ENCODE measurements around the gene GYS1.
"Not testable (repeated sequence)": the region's sequence is repeated elsewhere in the genome, so short reads cannot be mapped to it uniquely, and the experiment has no call there.

Gene GYS1

GRCh38 chr19:48950830-48951519, 42.1 kb downstream of the GYS1 start:
- Mint-ChIP-seq H3K36me3 (peaks cover 3% of the 10 kb centered on the region), H3K27me3 (no peaks in the 10 kb centered on the region), H3K4me3 (no peak overlapping the region), H3K9me3 (peaks cover 3% of the 10 kb centered on the region), H3K4me1 (peaks cover 9% of the 10 kb centered on the region), H3K27ac (no peak overlapping the region)
- ATAC-seq: no peak

GRCh38 chr19:48950159-48950558, 43.0 kb downstream of the GYS1 start:
- H3K4me1 Mint-ChIP-seq: peaks cover 1% of the 10 kb centered on the region
- ATAC-seq: no peak
- H3K4me3 Mint-ChIP-seq: no peak overlapping the region
- H3K36me3 Mint-ChIP-seq: no peaks in the 10 kb centered on the region
- H3K27me3 Mint-ChIP-seq: no peaks in the 10 kb centered on the region
- H3K9me3 Mint-ChIP-seq: peaks cover 3% of the 10 kb centered on the region
- no peak overlapping the region for H3K27ac Mint-ChIP-seq

- H3K27ac Mint-ChIP-seq: no peak overlapping the region
- ATAC-seq: no peak
- H3K27me3 Mint-ChIP-seq: no peaks in the 10 kb centered on the region
- no peak overlapping the region for H3K4me3 Mint-ChIP-seq
- H3K9me3 Mint-ChIP-seq: peaks cover 3% of the 10 kb centered on the region
- H3K36me3 Mint-ChIP-seq: no peaks in the 10 kb centered on the region
- H3K4me1 Mint-ChIP-seq: no peaks in the 10 kb centered on the region
Observed at GRCh38 chr19:48947258-48947542, 45.9 kb downstream of the GYS1 start.

- H3K36me3 Mint-ChIP-seq: no peaks in the 10 kb centered on the region
- no peaks in the 10 kb centered on the region for H3K4me1 Mint-ChIP-seq
- H3K9me3 Mint-ChIP-seq: peaks cover 3% of the 10 kb centered on the region
- no peaks in the 10 kb centered on the region for H3K27me3 Mint-ChIP-seq
- no peak overlapping the region for H3K4me3 Mint-ChIP-seq
- H3K27ac Mint-ChIP-seq: no peak overlapping the region
- ATAC-seq: no peak
Observed at GRCh38 chr19:48946463-48947257, 46.4 kb downstream of the GYS1 start.

- Mint-ChIP-seq H3K36me3 (no peaks in the 10 kb centered on the region), H3K4me3 (no peak overlapping the region), H3K27ac (no peak overlapping the region), H3K9me3 (peaks cover 3% of the 10 kb centered on the region), H3K27me3 (no peaks in the 10 kb centered on the region), H3K4me1 (no peaks in the 10 kb centered on the region)
- no peak for ATAC-seq
Observed at GRCh38 chr19:48945817-48946216, 47.3 kb downstream of the GYS1 start.

GRCh38 chr19:48945415-48945814, 47.7 kb downstream of the GYS1 start:
- no peak for ATAC-seq
- Mint-ChIP-seq H3K9me3 (peaks cover 3% of the 10 kb centered on the region), H3K27me3 (no peaks in the 10 kb centered on the region), H3K27ac (no peak overlapping the region), H3K4me1 (no peaks in the 10 kb centered on the region), H3K36me3 (no peaks in the 10 kb centered on the region), H3K4me3 (no peak overlapping the region)

- Mint-ChIP-seq H3K9me3 (no peaks in the 10 kb centered on the region), H3K4me1 (no peaks in the 10 kb centered on the region), H3K36me3 (no peaks in the 10 kb centered on the region), H3K27ac (no peak overlapping the region), H3K4me3 (no peak overlapping the region), H3K27me3 (peaks cover 9% of the 10 kb centered on the region)
- no peak for ATAC-seq
Observed at GRCh38 chr19:48943081-48943480, 50.0 kb downstream of the GYS1 start.

- Mint-ChIP-seq H3K4me3 (no peak overlapping the region), H3K36me3 (no peaks in the 10 kb centered on the region), H3K4me1 (no peaks in the 10 kb centered on the region), H3K9me3 (no peaks in the 10 kb centered on the region), H3K27me3 (peaks cover 9% of the 10 kb centered on the region), H3K27ac (no peak overlapping the region)
- no peak for ATAC-seq
Observed at GRCh38 chr19:48940902-48941301, 52.2 kb downstream of the GYS1 start.

GRCh38 chr19:48938256-48938655, 54.9 kb downstream of the GYS1 start:
- Mint-ChIP-seq H3K36me3 (no peaks in the 10 kb centered on the region), H3K27ac (no peak overlapping the region), H3K9me3 (no peaks in the 10 kb centered on the region), H3K27me3 (peaks cover 9% of the 10 kb centered on the region), H3K4me1 (peaks cover 14% of the 10 kb centered on the region), H3K4me3 (no peak overlapping the region)
- no peak for ATAC-seq

GRCh38 chr19:48935864-48936263, 57.2 kb downstream of the GYS1 start:
- H3K9me3 Mint-ChIP-seq: no peaks in the 10 kb centered on the region
- no peak for ATAC-seq
- H3K4me1 Mint-ChIP-seq: peaks cover 18% of the 10 kb centered on the region
- no peak overlapping the region for H3K27ac Mint-ChIP-seq
- H3K27me3 Mint-ChIP-seq: peaks cover 9% of the 10 kb centered on the region
- no peak overlapping the region for H3K4me3 Mint-ChIP-seq
- H3K36me3 Mint-ChIP-seq: no peaks in the 10 kb centered on the region

GRCh38 chr19:48934837-48935236, 58.3 kb downstream of the GYS1 start:
- Mint-ChIP-seq H3K27ac (no peak overlapping the region), H3K36me3 (no peaks in the 10 kb centered on the region), H3K27me3 (peaks cover 9% of the 10 kb centered on the region), H3K4me1 (peaks cover 18% of the 10 kb centered on the region), H3K4me3 (no peak overlapping the region), H3K9me3 (no peaks in the 10 kb centered on the region)
- ATAC-seq: no peak

- Mint-ChIP-seq H3K9me3 (no peaks in the 10 kb centered on the region), H3K27ac (peak within 1 kb of the TSS; percentile 72), H3K4me3 (peak within 1 kb of the TSS; percentile 91), H3K27me3 (no peaks in the 10 kb centered on the region), H3K36me3 (no peaks in the 10 kb centered on the region), H3K4me1 (peaks cover 18% of the 10 kb centered on the region)
- ATAC-seq: peak; percentile 94
Observed at GRCh38 chr19:48933382-48933932, 59.7 kb downstream of the GYS1 start, which contains the start of gene DHDH. Gene DHDH (plus strand): TSS chr19:48933699. CDS start chr19:48933722, 23 bp downstream.

GRCh38 chr19:48928164-48929025, 64.7 kb downstream of the GYS1 start:
- H3K36me3 Mint-ChIP-seq: peaks cover under 1% of the 10 kb centered on the region

GRCh38 chr19:48927692-48928091, 65.4 kb downstream of the GYS1 start:
- H3K27ac Mint-ChIP-seq, H3K27me3 Mint-ChIP-seq, H3K36me3 Mint-ChIP-seq, H3K4me1 Mint-ChIP-seq, H3K4me3 Mint-ChIP-seq, H3K9me3 Mint-ChIP-seq, ATAC-seq: not testable (repeated sequence)

More at GRCh38 chr19:48928164-48929025, 64.7 kb downstream of the GYS1 start:
- no peak for ATAC-seq
- Mint-ChIP-seq H3K9me3 (no peaks in the 10 kb centered on the region), H3K27ac (no peak overlapping the region), H3K4me3 (no peak overlapping the region), H3K4me1 (peaks cover 5% of the 10 kb centered on the region), H3K27me3 (no peaks in the 10 kb centered on the region)

- no peak overlapping the region for H3K27ac Mint-ChIP-seq
- peaks cover 11% of the 10 kb centered on the region for H3K36me3 Mint-ChIP-seq
- H3K4me1 Mint-ChIP-seq: no peaks in the 10 kb centered on the region
- no peak for ATAC-seq
- H3K4me3 Mint-ChIP-seq: no peak overlapping the region
- H3K9me3 Mint-ChIP-seq: no peaks in the 10 kb centered on the region
- no peaks in the 10 kb centered on the region for H3K27me3 Mint-ChIP-seq
Observed at GRCh38 chr19:48926909-48927308, 66.2 kb downstream of the GYS1 start.

Data from stimulated activated memory B cell treated with anti-CD40 and anti-IgM and Interleukin-4, amounts not matched to agents 10 μg/mL and 1 μg/mL and 100 μg/mL, for 72 hours (primary cell).